ENCODE results near the gene SPTB.

DNA sequence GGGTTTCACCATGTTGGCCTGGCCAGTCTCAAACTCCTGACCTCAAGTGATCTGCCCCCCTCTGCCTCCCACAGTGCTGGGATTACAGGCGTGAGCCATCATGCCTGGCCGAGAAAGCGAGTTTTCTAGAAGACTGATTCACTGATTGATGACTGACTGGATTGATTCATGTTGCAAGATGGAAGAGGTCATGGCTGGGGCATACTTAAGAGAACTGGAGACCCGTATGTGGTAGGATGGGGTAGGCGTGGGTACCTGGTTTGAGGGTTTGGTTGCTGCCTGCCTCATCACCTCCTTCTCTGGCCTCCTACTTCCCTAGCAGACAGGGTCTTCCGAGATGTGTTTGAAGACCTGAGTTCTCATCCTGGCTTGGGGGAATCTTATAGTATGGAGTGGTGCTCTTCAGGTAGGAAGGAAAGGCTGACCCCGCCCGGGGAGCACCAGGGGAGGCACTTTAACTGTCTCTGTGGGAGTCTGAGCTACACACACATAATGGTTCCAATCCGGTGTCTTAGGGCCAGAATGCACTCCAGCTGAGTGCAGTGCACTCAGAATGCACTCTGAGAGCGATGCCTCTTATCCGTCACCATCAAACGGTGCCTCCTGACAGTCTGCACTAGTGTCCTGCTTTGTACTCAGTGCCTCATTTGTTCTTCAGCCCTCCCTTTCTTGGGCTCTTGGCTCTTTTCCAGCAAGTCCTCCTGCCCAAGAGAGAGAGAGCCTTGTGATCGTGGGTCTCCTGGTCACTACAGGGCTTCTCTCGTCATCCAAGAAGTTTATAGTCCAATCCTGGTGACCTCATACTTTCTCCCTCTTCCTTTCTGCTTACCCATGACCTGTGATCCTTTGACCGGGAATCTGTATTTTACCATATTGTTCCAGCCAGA lies 155.8 kb downstream of the SPTB start:
- TF ChIP-seq YY1 (IDR thresholded peaks at IDR 0.05; ENCODE audit: low read depth, low read length), result no peak
- no peak for TF ChIP-seq ZNF24 (IDR thresholded peaks at IDR 0.05)
